ENCODE data around the gene CGGBP1. TPM values are rescaled to one million over a fixed set of nuclear protein-coding genes. Genes with fewer than 3 reads are reported as not detected.

CGGBP1 gene
- polyA plus RNA-seq, 3 donors: 61.0 to 82.4 (median 68.7) TPM

- no peak for TF ChIP-seq CTCF (IDR thresholded peaks at IDR 0.05)
- no peak overlapping the region for H3K4me3 ChIP-seq (replicated peaks in 1 of 3; ENCODE audit: low read depth in 2 of 3, low read length in 3 of 3)
These were observed 45.2 kb downstream of the CGGBP1 start for GRCh38 chr3:88013592-88013991.

GRCh38 chr3:88010810-88011209, 48.0 kb downstream of the CGGBP1 start:
- no peaks in the 10 kb centered on the region for H3K27me3 ChIP-seq (ENCODE audit: control insufficient read depth in 2 of 2, insufficient read depth in 2 of 2, low read length in 2 of 2)
- intact Hi-C loops (cut with micrococcal nuclease): no loop called here
- Mint-ChIP-seq H3K4me3 (no peak overlapping the region), H3K27ac (no peak overlapping the region), H3K36me3 (no peaks in the 10 kb centered on the region), H3K27me3 (ENCODE audit: low read depth in 3 of 3) (no peaks in the 10 kb centered on the region), H3K9me3 (peaks cover 0 to 3% (median 0%) of the 10 kb centered on the region in 7 donors), H3K4me1 (peaks cover 2% of the 10 kb centered on the region)
- H3K4me3 ChIP-seq (replicated peaks in 1 of 3; ENCODE audit: low read depth in 2 of 3, low read length in 3 of 3): no peak overlapping the region
- H3K79me2 ChIP-seq (ENCODE audit: insufficient read depth, low read length): no peaks in the 10 kb centered on the region
- no peak for DNase-seq
- TF ChIP-seq CTCF (IDR thresholded peaks at IDR 0.05): no peak
- H3K9me3 ChIP-seq (replicated peaks in 1 of 2; ENCODE audit: control insufficient read depth in 1 of 2, insufficient read depth in 1 of 2, low read length in 2 of 2): no peaks in the 10 kb centered on the region
- no peak overlapping the region for H2AFZ ChIP-seq (ENCODE audit: insufficient read depth, low read depth, low read length, poor library complexity, severe bottlenecking)
- H3K4me1 ChIP-seq (ENCODE audit: control insufficient read depth in 1 of 2, insufficient read depth in 2 of 2, low read length in 2 of 2): no peaks in the 10 kb centered on the region
- WGBS (ENCODE audit: insufficient coverage): 83% methylated on average over 1 of the region's 5 CpGs
- no peak overlapping the region for H3K27ac ChIP-seq (ENCODE audit: low read depth in 1 of 2, low read length in 2 of 2)
- H3K9ac ChIP-seq (ENCODE audit: insufficient read depth, low read length, poor library complexity, severe bottlenecking): no peak overlapping the region
- no peaks in the 10 kb centered on the region for H3K36me3 ChIP-seq (replicated peaks in 1 of 2; ENCODE audit: control insufficient read depth in 1 of 2, insufficient read depth in 2 of 2, low read length in 2 of 2)
- no peak overlapping the region for H3K4me2 ChIP-seq (replicated peaks; ENCODE audit: extremely low read depth, low read length, poor library complexity, severe bottlenecking)
- no peaks in the 10 kb centered on the region for H4K20me1 ChIP-seq (ENCODE audit: insufficient read depth, low read length)

More at GRCh38 chr3:88013592-88013991, 45.2 kb downstream of the CGGBP1 start:
- H3K79me2 ChIP-seq (ENCODE audit: insufficient read depth, low read length): no peaks in the 10 kb centered on the region
- H3K27ac Mint-ChIP-seq: no peak overlapping the region
- H3K4me3 Mint-ChIP-seq: no peak overlapping the region
- H3K27me3 Mint-ChIP-seq (ENCODE audit: low read depth in 3 of 3): no peaks in the 10 kb centered on the region
- H2AFZ ChIP-seq (ENCODE audit: insufficient read depth, low read depth, low read length, poor library complexity, severe bottlenecking): no peak overlapping the region
- H3K27ac ChIP-seq (ENCODE audit: low read depth in 1 of 2, low read length in 2 of 2): no peak overlapping the region
- peaks cover 5 to 12% (median 11%) of the 10 kb centered on the region in 7 donors for H3K9me3 Mint-ChIP-seq
- H3K4me1 ChIP-seq (ENCODE audit: control insufficient read depth in 1 of 2, insufficient read depth in 2 of 2, low read length in 2 of 2): no peaks in the 10 kb centered on the region
- H3K36me3 ChIP-seq (replicated peaks in 1 of 2; ENCODE audit: control insufficient read depth in 1 of 2, insufficient read depth in 2 of 2, low read length in 2 of 2): no peaks in the 10 kb centered on the region
- H3K36me3 Mint-ChIP-seq: no peaks in the 10 kb centered on the region
- intact Hi-C loops (cut with micrococcal nuclease): no loop called here
- H3K4me1 Mint-ChIP-seq: peaks cover 2% of the 10 kb centered on the region
- 46% methylated on average over 1 of the region's 2 CpGs for WGBS (ENCODE audit: insufficient coverage)
- no peak for DNase-seq
- H3K4me2 ChIP-seq (replicated peaks; ENCODE audit: extremely low read depth, low read length, poor library complexity, severe bottlenecking): no peak overlapping the region
- H3K9me3 ChIP-seq (replicated peaks in 1 of 2; ENCODE audit: control insufficient read depth in 1 of 2, insufficient read depth in 1 of 2, low read length in 2 of 2): peaks cover 0 to 8% of the 10 kb centered on the region in 2 donors
- H3K27me3 ChIP-seq (ENCODE audit: control insufficient read depth in 2 of 2, insufficient read depth in 2 of 2, low read length in 2 of 2): no peaks in the 10 kb centered on the region
- H3K9ac ChIP-seq (ENCODE audit: insufficient read depth, low read length, poor library complexity, severe bottlenecking): no peak overlapping the region
- no peaks in the 10 kb centered on the region for H4K20me1 ChIP-seq (ENCODE audit: insufficient read depth, low read length)

All from CD14-positive monocyte (primary cell).